HG02938 (cell line): ENCODE measurements around the gene MARCHF9.
A peak's percentile ranks its signal among the peaks of the same experiment; 100 is the strongest.

ENCODE experiments used
- ATAC-seq: cut with Tn5 transposase; IDR thresholded peaks from one replicate; pipeline ENCODE4 v1.9.1; 2021; ENCODE audit warnings: mild to moderate bottlenecking, moderate library complexity; ENCODE audit not compliant: unreplicated experiment

MARCHF9 gene

GRCh38 chr12:57737467-57738460 lies 17.1 kb upstream of the MARCHF9 start:
- no peak for ATAC-seq

DNA sequence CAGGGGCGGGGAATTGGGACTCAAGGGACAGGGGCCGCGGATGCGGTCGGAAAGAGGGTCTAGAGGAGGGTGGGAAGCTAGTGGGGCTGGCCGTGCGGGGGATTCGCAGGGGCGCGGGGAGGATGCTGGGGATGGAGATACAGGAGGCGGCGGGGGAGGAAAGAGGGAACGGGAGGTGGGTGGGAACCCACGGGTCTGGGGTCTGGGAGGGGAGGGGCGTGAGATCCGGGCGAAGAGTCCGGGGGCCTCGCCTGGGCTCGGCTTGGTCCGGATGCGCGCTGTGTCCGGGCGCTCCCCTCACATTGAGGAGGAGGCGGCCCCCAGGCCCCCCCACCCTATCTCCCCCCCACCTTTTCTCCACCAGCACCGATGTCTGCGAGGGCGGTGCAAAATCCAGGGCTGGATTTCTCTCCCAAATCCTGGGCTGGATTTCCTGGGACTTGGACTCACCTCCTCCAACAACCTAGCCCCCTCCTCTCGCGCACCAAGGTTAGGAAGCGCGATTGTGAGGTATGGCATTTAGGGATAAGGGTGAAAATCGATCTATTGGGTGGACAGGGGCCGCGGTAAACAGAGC lies 16.2 kb upstream of the MARCHF9 start, which contains the start of gene AGAP2:
AGAP2 (minus strand) TSS at position 82 of the 577 bp plus-strand sequence. CDS start 496 bp downstream, outside the sequence.
- no peak for ATAC-seq

- ATAC-seq: no peak
These were observed 15.5 kb upstream of the MARCHF9 start for GRCh38 chr12:57739387-57739786.

- ATAC-seq: no peak
These were observed 14.9 kb upstream of the MARCHF9 start for GRCh38 chr12:57739914-57740538.

DNA sequence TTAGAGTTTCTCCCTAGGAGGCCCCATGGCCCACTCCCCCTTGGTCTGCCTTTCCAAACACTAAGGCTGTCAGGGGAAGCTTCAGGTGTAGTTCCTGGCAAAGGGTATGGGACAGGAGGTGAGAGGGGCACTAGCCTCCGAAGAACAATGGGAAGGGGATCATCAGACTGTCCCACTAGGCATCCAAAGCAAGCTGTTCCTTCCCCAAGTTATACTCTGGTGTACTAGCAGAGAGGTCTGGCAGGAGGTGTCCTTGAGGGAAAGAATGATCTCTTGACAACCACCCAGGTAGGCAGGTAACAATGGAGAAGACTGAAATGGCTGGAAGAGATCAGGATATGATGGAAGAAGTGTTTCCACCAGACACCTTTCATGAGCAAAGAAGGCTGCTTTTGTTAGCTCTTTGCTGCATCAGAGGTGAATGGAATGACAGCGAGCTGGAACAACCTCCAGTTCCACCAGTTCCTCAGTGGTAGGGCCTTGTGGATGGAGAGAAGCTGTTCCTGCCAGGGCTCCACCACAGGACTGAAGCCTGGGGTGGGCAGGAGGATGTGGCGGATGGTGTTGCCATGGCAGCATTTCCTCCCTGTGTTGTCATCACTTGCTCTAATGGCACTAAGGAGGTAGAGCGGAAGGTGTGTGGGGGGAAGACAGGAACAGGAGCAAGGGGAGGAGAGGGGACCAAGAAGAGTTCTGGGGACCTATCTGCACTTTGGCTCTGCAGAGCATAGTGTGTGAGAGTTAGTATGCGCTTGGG lies 14.1 kb upstream of the MARCHF9 start:
- ATAC-seq: peak; percentile 44

- ATAC-seq: no peak
These were observed 13.5 kb upstream of the MARCHF9 start for GRCh38 chr12:57741413-57741789.

DNA sequence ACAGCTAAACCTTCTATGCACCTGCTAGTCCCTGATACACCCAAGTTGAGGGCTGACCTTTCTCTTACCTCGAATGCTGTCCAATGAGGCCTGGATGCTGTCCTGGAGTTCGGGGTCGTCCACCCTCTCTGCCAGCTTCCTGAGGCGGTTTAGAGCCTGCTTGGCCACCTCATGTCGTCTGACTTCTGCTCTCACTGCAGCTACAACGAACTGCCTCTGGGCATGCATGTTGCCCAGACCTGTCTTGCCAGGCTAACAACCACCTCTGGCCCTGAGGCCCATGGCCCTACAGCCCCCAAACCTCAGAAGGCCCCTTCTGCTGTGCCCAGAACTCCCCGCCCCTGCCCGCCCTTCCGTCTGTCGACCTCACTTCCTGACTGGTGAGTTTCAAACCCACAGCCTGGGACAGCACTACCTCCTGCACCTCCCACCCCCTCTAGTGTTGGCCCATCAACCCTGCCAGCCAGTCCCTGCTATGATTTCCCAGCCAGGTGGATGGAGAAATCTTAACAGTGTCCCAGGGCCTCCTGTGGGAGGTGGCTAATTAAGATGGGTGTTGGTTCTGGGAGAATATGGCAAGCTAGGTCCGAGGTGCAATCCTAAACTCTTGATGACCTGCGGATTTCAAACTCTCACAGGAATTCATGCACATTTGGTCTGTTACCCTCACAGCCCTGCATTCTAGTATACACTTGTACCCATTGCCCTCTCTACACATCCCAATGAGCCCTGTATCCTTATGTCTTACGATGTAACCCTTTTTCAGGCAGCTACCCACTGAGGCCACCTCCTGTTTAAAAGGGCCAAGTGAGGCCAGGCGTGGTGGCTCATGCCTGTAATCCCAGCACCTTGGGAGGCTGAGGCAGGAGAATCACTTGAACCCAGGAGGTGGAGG lies 12.8 kb upstream of the MARCHF9 start:
- peak; percentile 44 for ATAC-seq

GRCh38 chr12:57743769-57744168 lies 11.1 kb upstream of the MARCHF9 start:
- ATAC-seq: no peak

DNA sequence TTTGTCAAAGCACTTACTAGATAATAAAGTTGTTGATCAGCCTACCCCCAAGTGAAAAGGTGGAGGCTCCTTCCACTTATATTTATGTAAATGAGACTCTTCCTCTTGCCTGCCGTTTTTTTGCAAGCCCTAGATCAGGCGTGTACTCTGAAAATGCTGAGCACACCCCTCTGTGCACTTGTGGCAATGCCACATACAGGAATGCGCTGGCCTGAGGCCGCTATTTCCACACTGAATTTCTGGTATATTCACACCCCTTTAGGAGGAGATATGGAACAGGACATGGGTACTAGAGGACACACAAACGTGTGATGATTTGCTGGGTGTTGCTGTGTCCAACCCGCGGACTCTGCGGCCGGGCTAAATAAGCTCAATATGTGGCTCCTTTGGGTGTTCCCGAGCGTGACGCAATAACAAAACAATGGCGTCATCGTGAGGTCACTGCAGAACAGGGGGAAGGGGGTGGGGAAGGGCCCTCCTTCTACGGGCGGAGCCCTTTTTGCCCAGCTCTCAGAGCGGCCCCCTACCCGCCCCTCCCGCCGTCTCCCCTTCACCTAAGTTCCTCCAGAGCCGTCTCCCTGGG lies 10.6 kb upstream of the MARCHF9 start:
- peak; percentile 42 for ATAC-seq

DNA sequence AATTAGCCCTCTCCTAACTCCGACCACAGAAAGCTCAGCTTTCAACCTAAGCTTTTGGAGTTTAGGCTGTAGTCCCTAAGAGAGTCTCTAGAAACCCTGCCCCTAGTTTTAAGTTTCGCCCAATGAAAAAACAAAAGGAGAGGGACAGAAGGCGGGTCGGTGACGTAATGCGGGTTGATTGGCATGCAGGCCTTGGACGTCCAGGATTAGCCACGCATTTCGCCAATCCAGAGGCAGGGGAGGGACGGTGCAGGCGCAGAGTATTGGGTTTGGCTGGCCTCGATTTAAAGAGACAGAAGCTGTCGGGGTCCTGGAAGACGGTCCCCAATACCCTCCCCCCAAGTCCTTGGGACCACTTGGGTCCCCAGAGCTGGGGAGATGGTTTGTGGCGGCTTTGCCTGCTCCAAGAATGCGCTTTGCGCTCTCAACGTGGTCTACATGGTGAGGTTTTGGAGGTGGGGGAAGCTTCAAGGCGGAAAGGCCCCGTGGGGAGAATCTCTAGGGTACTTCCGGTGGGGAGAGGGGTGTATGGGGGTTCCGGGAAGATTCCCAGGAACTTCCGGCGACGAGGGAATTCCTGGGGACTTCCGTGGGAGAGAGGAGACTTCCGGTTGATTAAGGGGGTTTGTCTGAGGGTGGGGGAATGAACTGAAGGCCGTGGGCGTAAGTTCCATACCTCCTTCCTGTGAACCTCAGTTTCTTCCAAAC lies 10.0 kb upstream of the MARCHF9 start, which contains the start of gene TSPAN31:
TSPAN31 (plus strand) TSS at position 263 of the 708 bp plus-strand sequence; CDS start at position 379, 116 bp downstream.
- ATAC-seq: peak; percentile 73

GRCh38 chr12:57745485-57745881 lies 9.4 kb upstream of the MARCHF9 start:
- no peak for ATAC-seq

DNA sequence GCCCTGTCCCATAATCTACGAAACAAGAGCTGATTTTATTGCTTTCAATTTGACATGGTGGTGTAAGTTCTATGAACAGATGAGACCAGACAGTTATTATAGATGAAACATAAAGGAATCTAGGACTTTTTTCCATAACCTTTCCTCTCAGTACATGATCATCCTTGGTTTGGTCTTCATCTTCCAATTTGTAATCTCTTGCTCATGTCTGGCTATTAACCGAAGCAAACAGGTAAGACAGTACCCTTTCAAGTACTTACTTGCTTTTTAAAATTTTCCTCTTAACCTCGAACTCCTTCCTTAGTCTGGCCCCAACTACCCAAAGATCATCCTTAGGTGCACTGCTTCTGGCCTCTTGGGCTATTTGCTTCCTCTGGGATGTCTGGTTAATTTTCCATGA lies 8.9 kb upstream of the MARCHF9 start:
- ATAC-seq: no peak

- ATAC-seq: no peak
These were observed 5.8 kb upstream of the MARCHF9 start for GRCh38 chr12:57749061-57749460.

DNA sequence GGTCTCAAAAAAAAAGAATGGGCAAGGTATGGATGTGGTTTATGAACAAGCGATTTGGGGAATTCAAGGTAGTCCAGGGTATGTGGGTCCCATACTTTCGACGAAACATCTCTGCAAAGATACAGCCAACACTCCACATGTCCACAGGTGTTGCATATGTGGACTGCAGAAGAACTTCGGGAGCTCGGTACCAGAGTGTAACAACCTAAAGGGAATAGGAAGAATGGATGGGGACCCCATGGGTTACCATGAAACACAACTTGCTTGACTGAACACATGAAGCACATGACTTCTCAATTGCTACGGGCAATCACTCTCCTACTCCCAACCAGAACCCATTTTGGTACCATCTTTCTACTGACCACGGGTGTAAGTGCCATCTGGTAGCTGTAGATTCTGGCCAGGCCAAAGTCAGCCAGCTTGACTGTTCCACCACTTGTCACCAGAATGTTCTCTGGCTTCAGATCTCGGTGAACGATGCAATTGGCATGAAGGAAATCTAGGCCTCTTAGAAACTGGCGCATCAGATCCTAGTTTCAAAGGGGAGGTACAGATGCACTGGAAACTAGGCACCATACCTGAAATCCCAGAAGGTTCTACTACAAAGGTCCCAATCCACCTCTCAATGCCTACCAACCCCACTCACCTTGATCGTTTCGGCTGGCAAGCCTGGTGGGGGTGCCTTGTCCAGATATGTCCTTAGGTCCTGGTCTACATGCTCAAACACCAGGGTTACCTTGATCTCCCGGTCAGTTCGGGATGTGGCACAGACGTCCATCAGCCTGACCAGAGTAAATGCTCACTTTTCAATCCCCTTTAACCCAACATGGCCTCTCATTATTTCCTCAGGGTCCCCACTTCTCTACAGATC lies 4.1 kb upstream of the MARCHF9 start:
- no peak for ATAC-seq

- no peak for ATAC-seq
These were observed 3.5 kb upstream of the MARCHF9 start for GRCh38 chr12:57751432-57751787.

DNA sequence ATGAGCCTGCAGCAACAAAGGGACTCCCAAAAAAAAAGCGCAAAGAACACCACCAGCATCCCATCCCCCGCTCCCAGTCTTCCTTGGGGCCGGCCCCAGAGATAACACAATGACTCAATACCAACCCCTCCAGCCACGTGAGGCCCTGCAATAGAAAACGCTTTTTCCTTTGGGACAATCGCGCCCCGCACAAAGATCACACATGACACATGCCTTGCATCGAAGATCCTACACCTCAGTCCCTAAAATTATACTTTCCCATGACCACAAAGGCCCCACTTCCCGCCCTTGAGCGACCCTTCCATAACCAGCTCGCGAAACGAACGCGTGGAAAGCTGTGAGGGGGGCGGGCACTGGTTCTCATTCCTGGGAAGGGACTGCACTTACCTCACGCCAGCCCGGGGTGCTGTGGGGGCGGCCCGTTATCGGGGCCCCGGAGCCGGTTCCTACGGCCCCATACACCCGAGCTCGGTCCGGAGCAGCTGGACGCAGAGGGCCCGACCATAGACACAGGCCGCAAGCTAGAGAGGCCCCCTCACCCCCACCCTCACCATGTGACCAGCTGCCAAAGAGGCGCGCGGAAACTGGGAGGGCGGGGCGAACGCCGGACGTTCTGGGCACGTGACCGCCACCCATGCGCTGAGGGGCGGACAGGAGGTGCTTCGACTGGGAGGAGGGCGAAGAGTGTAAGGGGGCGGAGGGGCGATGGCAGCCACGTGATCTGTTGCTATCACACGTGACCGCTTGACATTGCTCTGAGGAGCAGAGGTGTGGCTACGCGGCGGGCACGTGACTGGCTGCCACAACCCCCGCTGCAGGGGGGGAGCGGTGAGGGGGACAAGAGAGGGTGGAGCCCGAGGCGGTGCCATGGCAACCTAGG lies 2.9 kb upstream of the MARCHF9 start, which contains the start of gene CDK4:
CDK4 (minus strand) TSS at position 523 of the 880 bp plus-strand sequence. CDS start 593 bp downstream, outside the sequence.
- ATAC-seq: peak; percentile 71

GRCh38 chr12:57752668-57753000 lies 2.3 kb upstream of the MARCHF9 start:
- ATAC-seq: peak; percentile 3
